Thymus (tissue), 11 donors: Measurements from ENCODE around the gene TSNAXIP1. TPM values are rescaled to one million over a fixed set of nuclear protein-coding genes. Genes with fewer than 3 reads are reported as not detected.
A peak's percentile ranks its signal among the peaks of the same experiment; 100 is the strongest.
"Not testable (repeated sequence)": the region's sequence is repeated elsewhere in the genome, so short reads cannot be mapped to it uniquely, and the experiment has no call there.

Experiments used
- DNase-seq, 9 donors: peaks; one replicate each; pipeline ENCODE4 v3.0.0-alpha.2; 2013; ENCODE audit warnings: low spot score in 9 of 9, low read depth in 6 of 9, missing footprints in 1 of 9
- H3K27ac ChIP-seq, 2 donors: one replicate each; pipeline ENCODE4 v1.5.1; 2013; ENCODE audit warnings: control low read depth in 1 of 2, low read depth in 1 of 2, low read length in 1 of 2, mild to moderate bottlenecking in 1 of 2, moderate library complexity in 1 of 2
- H3K27me3 ChIP-seq, 2 donors: one replicate each; pipeline ENCODE4 v1.5.1; 2013; ENCODE audit warnings: low read length in 1 of 2; ENCODE audit not compliant: control insufficient read depth in 2 of 2, insufficient read depth in 1 of 2
- H3K36me3 ChIP-seq, 2 donors: one replicate each; pipeline ENCODE4 v1.5.1; 2013; ENCODE audit warnings: low read length in 1 of 2, mild to moderate bottlenecking in 1 of 2, moderate library complexity in 1 of 2; ENCODE audit not compliant: control insufficient read depth in 2 of 2, insufficient read depth in 2 of 2
- H3K4me1 ChIP-seq, 2 donors: one replicate each; pipeline ENCODE4 v1.5.1; 2013; ENCODE audit warnings: low read length in 2 of 2; ENCODE audit not compliant: control insufficient read depth in 2 of 2, insufficient read depth in 2 of 2
- H3K4me3 ChIP-seq, 2 donors: one replicate each; pipeline ENCODE4 v1.5.1; 2013; ENCODE audit warnings: low read length in 2 of 2, control low read depth in 1 of 2, mild to moderate bottlenecking in 1 of 2
- H3K9me3 ChIP-seq, 2 donors: one replicate each; pipeline ENCODE4 v1.5.1; 2013; ENCODE audit warnings: low read length in 1 of 2, mild to moderate bottlenecking in 1 of 2; ENCODE audit not compliant: control insufficient read depth in 2 of 2, insufficient read depth in 1 of 2
- WGBS: extraction: QIAGEN DNeasy Blood & Tissue Kit; methylation state at CpG from one replicate; pipeline ENCODE4 v1.1.7; 2013; 5-methylcytosine and 5-hydroxymethylcytosine counted together
- polyA plus RNA-seq: library from polyadenylated mRNA; stranded (reverse); fragments of 200-250 nt; gene quantifications from one replicate; pipeline ENCODE4 v1.2.3, GENCODE V29; 2013
- total RNA-seq: library from RNA; stranded (reverse); fragments of 120-200 nt; gene quantifications from one replicate; pipeline ENCODE4 v1.2.4, GENCODE V29; 2013
- donor health status: healthy.

Gene TSNAXIP1
- total and polyA plus RNA-seq, 2 donors = 0.76 to 2.0 TPM

DNA sequence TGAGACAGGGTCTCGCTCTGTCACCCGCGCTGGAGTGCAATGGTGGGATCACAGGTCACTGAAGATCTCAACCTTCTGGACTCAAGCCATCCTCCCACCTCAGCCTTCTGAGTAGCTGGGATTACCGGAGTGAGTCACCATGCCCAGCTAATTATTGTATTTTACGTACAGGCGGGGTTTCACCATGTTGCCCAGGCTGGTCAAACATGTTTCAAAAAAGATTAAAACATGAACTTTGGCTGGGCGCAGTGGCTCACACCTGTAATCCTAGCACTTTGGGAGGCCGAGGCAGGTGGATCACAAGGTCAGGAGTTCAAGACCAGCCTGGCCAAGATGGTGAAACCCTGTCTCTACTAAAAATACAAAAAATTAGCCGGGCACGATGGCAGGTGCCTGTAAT lies 30.5 kb downstream of the TSNAXIP1 start:
- H3K9me3 ChIP-seq, DNase-seq, H3K27ac ChIP-seq, H3K36me3 ChIP-seq, H3K4me3 ChIP-seq, H3K27me3 ChIP-seq: not testable (repeated sequence)
- peaks cover 12 to 21% of the 10 kb centered on the region in 2 donors for H3K4me1 ChIP-seq
- WGBS = 98% methylated on average over 10 of the region's 10 CpGs

DNA sequence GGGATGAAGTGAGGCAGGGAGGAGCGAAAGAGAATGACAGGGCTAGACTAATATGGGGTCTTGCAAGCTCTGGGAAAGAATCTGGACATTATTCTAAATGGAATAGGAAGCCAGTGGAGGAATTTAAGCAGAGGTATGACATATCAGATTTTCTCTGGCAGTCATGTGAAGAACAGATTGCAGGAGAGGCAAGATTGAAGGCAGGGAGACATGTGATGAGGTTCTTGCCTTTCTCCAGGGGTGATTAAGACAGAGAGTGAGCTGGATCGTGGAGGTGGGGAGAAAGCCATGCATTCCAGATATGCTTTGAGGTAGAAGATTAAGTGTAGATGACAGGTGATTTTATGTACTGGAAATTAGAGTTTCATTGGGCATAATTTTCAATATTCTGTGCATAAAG lies 31.1 kb downstream of the TSNAXIP1 start:
- no peak overlapping the region for H3K4me3 ChIP-seq
- DNase-seq = no peak
- no peaks in the 10 kb centered on the region for H3K9me3 ChIP-seq
- H3K27me3 ChIP-seq = no peaks in the 10 kb centered on the region
- no peak overlapping the region for H3K27ac ChIP-seq
- H3K4me1 ChIP-seq = peaks cover 9 to 19% of the 10 kb centered on the region in 2 donors
- 95% methylated on average over 2 of the region's 2 CpGs for WGBS
- no peaks in the 10 kb centered on the region for H3K36me3 ChIP-seq

DNA sequence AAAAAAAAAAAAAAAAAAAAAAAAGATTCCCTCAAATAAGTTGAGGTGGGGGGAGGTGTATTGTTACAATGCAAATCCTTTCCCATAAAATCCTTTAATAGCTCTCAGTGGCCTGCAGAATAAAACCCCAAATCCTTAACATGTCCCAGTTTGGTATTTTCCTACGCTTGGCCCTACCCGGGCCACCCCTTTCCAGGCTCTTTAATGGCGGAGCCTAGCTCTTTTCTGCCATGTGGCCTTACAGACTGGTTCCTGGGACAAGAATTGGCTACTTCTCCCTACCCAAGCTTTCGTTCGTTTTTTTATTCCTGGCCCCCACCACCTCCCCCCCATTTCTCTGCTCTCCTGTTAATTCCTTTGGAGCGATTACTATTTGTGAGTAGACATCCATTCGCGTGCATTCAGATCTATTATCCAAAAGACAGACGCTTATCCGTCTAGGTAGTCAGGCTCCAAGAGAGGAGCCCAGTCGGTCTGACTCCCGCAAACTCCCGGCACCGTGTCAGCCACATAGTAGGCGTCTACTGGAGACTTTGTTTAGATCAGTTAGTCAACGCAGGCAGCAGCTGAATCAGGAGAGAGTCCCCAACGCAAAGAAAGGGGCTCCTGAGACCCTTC lies 34.6 kb downstream of the TSNAXIP1 start:
- Histone ChIP-seq H3K27me3 (no peaks in the 10 kb centered on the region), H3K27ac (peak overlapping the region; percentile 67 to 93), H3K36me3 (peaks cover 0 to 3% of the 10 kb centered on the region in 2 donors), H3K9me3 (peaks cover 0 to 3% of the 10 kb centered on the region in 2 donors), H3K4me3 (peak overlapping the region; percentile 76 to 77), H3K4me1 (peaks cover 24 to 43% of the 10 kb centered on the region in 2 donors)
- WGBS = 77% methylated on average over 17 of the region's 17 CpGs
- DNase-seq = no peak

- peaks cover 0 to 3% of the 10 kb centered on the region in 2 donors for H3K36me3 ChIP-seq
- H3K4me1 ChIP-seq = peaks cover 24 to 44% of the 10 kb centered on the region in 2 donors
- under 1% methylated on average over 83 of the region's 83 CpGs for WGBS
- H3K27me3 ChIP-seq = no peaks in the 10 kb centered on the region
- H3K9me3 ChIP-seq = peaks cover 0 to 4% of the 10 kb centered on the region in 2 donors
- peak; percentile 91 to 99 (median 97) for DNase-seq
- H3K4me3 ChIP-seq = peak within 1 kb of the TSS; percentile 76 to 77
- peak within 1 kb of the TSS; percentile 95 to 97 for H3K27ac ChIP-seq
Observed at GRCh38 chr16:67841816-67842508, 35.3 kb downstream of the TSNAXIP1 start, which contains the start of gene THAP11. Gene THAP11 (plus strand): TSS chr16:67842320. CDS start chr16:67842555, 235 bp downstream.

GRCh38 chr16:67842509-67843342 lies 36.0 kb downstream of the TSNAXIP1 start:
- H3K4me3 ChIP-seq = peak overlapping the region; percentile 73 to 76
- H3K9me3 ChIP-seq = peaks cover 0 to 9% of the 10 kb centered on the region in 2 donors
- no peaks in the 10 kb centered on the region for H3K27me3 ChIP-seq
- peaks cover 0 to 3% of the 10 kb centered on the region in 2 donors for H3K36me3 ChIP-seq
- peak in 8 of 9 donors; percentile 39 to 73 (median 60) for DNase-seq
- peaks cover 27 to 49% of the 10 kb centered on the region in 2 donors for H3K4me1 ChIP-seq
- under 1% methylated on average over 67 of the region's 67 CpGs for WGBS
- H3K27ac ChIP-seq = peak overlapping the region; percentile 95 to 97

DNA sequence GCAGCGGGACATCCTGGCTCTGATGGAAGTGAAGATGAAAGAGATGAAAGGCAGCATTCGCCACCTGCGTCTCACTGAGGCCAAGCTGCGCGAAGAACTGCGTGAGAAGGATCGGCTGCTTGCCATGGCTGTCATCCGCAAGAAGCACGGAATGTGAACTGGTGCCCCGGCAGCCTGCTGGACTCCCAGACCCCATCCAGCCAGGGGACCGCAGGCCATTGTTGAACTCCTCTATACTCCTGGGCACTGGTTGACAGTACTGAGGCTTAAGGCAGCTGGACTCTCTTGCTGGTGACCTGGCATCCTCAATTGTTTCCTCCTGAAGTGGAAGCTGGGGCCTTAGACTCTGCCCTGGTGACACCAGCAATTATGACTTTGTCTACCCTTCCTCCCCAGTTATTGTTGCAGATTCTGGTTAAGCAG lies 36.7 kb downstream of the TSNAXIP1 start:
- Histone ChIP-seq H3K4me3 (peak overlapping the region; percentile 73 to 76), H3K27ac (peak overlapping the region; percentile 95 to 97), H3K9me3 (peaks cover 0 to 9% of the 10 kb centered on the region in 2 donors), H3K36me3 (peaks cover 0 to 3% of the 10 kb centered on the region in 2 donors), H3K27me3 (no peaks in the 10 kb centered on the region), H3K4me1 (peaks cover 32 to 55% of the 10 kb centered on the region in 2 donors)
- WGBS = 16% methylated on average over 11 of the region's 11 CpGs
- peak in 5 of 9 donors; percentile 56 to 85 (median 65) for DNase-seq

- Histone ChIP-seq H3K27me3 (no peaks in the 10 kb centered on the region), H3K36me3 (peaks cover 0 to 3% of the 10 kb centered on the region in 2 donors), H3K4me3 (no peak overlapping the region), H3K4me1 (peaks cover 32 to 61% of the 10 kb centered on the region in 2 donors), H3K27ac (no peak overlapping the region), H3K9me3 (peaks cover 0 to 9% of the 10 kb centered on the region in 2 donors)
- DNase-seq = no peak
- 94% methylated on average over 4 of the region's 4 CpGs for WGBS
Observed at GRCh38 chr16:67844497-67844896, 37.8 kb downstream of the TSNAXIP1 start.

DNA sequence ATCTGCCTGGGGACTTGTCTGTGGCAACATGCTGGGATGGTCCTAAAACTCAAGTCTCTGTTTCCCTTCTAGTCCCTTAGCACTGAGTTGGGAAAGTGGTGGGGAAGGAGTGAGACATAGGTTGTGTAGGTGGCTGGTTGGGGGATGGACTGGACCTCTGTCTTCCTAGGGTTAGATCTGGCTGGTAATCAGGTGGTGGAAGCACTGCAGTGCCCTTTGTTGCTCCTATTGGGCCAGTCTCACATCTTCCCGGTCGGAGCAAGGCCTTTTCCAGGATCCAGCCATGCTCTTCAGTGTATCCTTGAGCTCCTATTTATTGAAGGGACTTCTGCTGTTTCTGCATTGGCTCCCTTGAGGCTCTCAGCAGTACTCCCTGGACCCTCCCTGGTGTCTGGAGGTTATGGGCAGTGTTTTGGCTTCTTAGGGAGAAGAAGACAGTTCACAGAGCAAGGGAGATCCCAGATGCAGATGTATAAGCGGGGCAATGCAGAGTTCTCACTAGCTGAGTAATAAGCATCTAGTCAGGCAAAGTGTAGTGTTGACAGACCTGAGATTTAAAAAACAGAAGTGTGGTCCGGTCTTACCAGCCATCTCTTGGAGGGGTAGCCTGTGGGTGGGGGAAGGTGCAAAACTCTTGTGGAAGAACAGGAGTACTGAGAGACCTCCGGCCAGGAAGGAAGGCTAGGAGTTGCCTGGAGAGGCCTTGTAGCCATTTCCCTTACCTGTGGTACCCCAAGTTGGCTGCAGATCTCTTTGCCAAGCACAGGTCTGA lies 38.8 kb downstream of the TSNAXIP1 start:
- peaks cover 32 to 61% of the 10 kb centered on the region in 2 donors for H3K4me1 ChIP-seq
- DNase-seq = no peak

More for the DNA sequence above, 38.8 kb downstream of the TSNAXIP1 start:
- Histone ChIP-seq H3K36me3 (peaks cover 0 to 3% of the 10 kb centered on the region in 2 donors), H3K9me3 (peaks cover 0 to 9% of the 10 kb centered on the region in 2 donors), H3K4me3 (peak overlapping the region; percentile 86 to 94), H3K27me3 (no peaks in the 10 kb centered on the region), H3K27ac (peak overlapping the region; percentile 52 to 97)
- 88% methylated on average over 5 of the region's 5 CpGs for WGBS
